Stimulated activated CD4-positive, alpha-beta T cell treated with anti-CD3 and anti-CD28 coated beads, Interleukin-4, amount 100 ng/mL, for 48 hours (primary cell): ENCODE measurements around the gene MLLT1.

ENCODE experiments used
- DNase-seq, 2 donors: peaks; one replicate each; pipeline ENCODE4 v3.0.0-alpha.2; 2020; ENCODE audit warnings: low read depth in 2 of 2

Gene MLLT1

DNA sequence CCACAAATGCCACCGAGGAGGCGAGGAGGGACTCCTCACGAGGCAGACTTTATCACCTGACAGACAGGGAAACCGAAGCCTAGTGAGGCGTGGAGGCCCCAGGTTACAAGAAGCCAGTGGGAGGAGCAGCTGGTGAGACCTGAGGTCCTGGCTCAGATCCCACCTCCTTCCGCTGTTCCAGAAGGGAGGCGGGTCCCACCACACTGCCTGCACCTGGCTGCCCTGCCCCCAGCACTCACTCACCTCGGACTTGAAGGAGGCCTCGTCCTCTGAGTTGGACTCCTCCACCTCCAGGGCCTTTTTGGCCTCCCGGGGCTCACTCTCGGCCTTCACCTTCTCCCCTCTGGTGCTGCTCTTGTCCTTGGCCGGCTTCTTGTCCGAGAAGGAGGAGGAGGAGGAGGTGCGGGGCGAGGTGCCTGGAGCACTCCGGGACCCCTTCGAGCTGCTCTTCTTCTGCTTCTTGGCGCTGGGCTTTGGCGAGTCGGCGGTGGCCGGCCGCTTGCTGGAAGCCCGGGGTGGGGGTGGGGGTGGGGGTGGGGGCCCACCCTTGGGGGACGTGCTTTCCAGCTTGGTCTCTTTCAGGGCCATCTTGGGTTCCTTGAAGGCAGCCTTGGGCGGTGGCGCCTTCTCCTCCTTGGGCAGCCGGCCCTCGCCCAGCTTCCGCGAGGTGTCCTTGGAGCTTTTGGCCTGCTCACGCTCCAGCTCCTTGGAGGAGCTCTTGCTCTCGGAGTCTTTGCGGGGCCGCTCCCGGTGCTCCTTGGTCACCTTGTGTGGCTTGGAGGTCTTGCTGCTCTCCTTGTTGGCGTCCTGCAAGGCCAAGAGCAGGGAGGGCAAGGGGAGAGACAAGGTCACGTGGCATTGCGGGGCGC, 57.7 kb downstream of the MLLT1 start:
- no peak for DNase-seq

DNA sequence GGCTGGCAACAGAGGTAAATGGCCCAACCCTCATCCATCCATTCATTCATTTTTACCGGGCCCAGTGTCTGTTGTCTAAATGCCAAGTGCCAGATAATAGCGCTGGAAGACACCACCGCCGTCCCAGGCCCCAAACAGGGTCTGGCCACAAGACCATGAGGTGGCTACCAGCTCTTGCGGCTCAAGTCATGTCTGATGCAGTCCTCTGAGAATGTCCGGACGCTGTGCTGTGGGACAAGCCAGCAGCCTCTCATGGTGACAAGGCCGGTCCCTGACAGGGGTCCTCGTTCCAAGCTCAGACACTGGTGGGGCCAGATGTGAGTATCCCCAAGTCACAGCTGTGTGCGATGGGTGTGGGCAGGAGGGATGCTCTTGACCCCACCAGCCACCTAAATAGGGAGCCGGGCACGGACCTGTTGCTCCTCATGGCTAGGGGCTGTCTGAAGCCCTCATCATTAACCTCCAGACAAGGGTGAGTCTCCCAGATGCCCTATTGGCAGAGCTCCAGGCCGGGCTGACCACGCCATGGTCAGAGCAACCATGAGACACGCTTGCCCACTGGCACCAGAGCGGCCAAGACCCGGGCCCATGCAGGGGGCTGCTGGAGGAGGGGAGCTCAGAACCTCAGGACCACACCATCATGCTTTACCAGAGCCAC, 58.4 kb downstream of the MLLT1 start:
- DNase-seq, result no peak

DNA sequence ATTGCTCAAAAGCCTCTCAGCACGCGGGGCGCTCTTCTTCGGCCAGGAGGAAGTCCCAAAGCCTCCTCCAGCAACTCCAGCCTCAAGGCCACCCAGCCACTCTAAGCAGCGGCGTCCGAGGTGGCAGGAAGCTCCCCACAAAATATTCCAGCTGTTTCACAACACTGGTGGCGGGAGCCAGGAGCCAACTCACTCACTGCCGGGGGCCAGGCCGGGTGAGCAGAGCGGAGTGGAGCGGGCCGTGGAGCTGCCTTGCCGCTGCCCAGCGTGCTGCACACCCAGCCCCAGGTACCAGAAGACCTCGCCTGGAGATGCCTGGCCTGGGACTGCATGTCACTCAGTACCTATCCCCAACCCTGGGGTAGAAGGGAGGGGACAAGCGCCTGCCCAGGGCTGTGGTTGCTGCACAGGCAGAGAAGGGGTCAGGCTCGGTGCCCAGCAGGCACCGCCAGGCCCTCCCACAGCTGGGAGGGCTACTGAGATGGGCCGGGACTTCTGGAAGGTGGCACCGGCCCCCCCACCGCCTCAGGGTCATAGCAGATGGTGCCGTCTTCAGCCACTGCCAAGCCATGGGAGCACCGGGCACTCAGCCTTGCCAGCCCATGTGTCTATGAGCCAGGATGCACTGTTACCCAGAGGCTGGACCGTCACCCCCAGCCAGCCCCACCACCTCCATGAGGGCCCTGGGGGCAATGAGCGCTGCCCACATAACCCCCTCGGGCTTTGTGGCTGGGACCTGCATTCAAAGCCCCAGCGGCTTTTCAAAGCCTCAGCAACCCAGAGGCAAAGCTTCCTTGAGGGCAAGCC, 59.2 kb downstream of the MLLT1 start:
- DNase-seq, result no peak

DNA sequence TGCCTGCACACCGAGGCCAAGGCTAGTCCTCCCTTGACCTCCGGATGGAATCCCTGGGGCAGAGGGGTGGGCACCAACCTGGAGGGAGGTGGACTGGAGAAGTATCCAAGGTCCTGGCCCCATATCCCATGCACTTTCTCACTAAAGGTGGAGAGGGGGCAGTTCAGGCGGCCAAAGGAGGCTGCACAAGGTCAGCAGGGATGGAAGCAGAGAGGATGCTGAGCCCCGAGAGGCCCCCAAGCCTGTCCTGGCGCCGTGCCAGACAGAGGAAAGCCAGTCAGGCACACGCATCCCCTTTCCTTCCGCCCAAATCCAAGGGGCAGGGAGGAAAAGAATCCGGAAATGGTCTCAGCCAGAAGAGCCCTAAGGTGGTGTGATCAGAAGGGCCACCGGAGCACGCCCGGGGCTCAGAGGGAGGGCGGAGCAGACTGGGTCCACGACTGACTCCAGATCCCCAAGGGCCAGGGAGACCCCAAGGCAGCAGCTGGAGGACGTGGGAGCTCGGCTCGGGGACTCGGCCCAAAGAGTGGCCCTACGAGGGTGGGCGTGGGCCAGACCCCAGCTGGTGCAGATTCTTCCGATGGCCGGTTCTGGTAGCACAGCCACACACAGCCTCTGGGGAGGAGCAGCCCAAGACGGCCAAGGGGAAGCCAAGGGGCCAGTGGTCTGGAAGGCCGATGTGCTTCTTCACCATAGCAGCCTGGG, 60.0 kb downstream of the MLLT1 start:
- DNase-seq, result no peak

DNA sequence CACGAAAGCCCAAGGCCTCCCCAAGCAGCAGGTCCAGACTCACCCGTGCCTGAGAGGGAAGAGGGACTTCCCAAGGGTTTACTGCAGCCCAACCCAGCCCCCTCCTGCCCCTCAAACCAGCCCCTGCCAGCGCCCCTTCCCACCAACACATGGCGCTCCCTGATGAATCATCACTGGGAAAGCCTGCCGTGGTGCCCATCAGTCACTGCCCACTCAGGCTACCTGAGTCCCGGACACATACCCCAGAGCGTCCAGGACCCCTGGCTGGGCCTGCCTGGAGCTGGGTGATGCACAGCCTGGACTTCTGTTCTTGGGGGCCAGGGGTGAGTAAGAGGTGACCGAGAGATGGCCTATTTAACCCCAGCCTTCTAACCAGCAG, 60.6 kb downstream of the MLLT1 start:
- DNase-seq, result no peak

DNA sequence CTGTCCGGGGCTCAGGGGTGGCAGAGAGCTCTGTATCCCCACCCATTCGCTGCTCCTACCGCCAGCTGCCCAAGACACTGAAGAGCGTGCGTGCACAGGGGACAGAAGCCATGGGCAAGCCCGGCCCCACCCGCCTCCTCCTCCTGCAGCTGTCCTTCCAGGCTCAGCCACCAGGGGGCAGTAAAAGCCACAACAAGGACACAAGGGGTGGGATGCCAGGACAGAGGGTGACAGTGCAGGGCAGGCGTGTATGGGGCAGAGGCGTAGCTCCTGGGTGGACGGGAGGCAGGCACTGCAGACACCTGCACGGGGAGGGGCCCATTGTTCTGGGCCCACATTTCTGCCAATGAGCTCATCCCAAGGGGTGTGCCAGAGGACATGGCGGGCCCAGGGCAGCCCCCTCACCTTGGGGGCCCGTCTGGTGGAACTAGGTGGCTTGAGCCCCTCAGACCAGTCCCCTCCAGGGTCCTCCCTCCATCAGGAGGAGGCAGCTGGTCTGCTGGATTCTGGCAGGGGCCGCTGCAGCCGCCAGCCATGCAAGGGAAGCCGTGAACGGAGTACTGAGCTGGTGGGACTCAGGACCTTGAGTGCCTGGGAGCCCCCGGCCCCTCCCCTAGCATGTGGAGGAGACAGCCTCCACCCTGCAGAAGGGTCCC, 61.2 kb downstream of the MLLT1 start:
- peak; percentile 71 to 90 for DNase-seq

DNA sequence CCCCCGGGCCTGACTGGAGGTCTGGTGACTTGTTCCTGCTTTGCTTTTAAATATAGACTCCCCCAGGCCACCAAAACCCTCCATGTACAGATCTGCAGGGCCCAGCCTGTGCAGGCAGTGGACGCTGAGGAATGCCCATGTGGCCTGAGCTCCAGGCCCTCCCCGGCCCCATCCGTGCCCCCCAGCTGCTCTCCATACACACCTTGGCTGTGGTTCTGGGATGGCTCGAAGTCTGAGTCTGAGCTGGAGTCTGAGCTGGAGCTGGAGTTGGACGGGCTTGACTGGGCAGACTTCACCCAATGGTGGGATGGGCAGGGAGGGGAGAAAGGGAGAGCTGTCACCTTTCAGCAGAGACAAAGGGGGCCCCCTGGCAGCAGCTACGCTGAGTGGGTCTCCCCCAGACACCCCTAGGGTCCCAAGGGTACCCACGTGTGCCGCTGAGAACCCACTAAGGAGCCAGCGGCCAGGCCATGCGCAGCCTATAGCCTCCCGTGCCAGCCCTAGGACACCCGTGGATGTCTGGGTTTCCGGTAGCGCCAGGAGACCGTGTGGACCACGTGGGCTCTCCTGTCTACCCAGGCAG, 61.9 kb downstream of the MLLT1 start:
- no peak for DNase-seq

DNA sequence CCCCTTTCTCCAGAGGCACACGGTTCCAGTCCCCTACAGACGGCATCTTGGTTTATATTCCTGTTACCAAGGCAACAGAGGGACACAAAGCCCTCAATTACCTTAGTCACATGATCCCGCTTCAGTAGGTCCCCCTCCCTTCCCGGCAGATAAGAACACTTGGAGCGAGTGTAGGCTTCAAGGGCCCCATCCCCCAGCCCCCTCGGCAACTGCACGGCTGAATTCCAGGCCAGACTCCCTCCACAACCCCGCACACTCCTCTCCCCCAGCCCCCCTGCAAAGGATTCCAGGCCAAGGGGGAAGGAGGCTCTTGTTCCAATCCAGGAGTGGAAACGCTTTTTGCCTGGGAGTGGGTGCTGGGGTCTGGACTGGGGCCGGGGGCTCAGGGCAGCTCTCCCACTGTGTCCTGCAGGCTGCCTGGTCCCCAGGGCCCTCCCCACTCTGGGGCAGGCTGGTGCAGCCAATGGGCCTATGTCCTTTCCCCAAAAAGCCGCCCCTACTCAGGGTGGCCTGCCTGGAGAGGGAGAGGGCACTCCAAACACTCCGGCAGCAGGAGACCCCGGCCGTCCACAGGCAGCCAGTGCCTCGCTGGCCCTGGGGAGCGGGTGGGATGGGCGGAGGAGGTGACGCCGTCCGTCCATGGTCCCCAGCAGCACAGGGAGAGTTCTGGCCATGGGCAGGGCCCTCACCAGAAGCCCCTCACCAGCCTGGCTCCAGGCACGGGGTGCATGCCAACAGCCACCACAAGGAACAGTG, 62.6 kb downstream of the MLLT1 start:
- no peak for DNase-seq

DNA sequence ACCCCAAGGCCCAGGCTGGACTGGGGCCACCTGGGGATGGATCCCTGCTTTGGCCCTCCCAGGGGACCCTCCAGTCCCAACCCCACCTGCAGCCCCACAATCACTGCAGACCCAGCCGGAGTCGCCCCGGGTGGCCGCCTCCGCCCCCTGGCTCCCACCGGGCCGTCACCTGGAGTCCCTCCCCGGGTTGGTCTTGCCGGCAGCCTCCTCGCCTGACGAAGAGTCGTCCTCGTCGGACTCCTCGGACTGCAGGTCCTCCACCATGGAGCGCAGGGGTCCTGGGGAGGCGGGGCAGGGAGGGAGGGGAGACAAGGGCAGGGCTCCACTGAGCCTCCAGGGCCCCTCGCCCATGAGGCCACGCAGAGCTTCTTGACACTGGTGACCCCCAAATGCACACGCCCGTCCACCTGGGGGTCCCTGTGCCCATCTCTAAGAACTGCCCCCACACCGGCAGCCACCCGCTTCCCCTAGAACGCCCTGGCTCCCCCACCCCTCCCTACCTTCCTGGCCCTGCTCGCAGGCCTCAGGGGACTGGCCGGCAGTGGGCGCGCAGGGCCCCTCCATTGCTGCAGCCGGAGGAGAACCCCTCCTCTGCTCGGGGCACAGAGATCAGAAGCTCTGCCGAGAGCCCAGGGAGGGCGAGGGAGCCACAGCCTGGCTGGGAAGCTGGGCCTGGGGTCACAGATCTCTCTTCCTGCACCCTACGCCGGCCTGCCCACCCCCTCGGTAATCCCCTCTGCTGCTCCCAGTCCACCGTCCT, 63.4 kb downstream of the MLLT1 start:
- no peak for DNase-seq

DNA sequence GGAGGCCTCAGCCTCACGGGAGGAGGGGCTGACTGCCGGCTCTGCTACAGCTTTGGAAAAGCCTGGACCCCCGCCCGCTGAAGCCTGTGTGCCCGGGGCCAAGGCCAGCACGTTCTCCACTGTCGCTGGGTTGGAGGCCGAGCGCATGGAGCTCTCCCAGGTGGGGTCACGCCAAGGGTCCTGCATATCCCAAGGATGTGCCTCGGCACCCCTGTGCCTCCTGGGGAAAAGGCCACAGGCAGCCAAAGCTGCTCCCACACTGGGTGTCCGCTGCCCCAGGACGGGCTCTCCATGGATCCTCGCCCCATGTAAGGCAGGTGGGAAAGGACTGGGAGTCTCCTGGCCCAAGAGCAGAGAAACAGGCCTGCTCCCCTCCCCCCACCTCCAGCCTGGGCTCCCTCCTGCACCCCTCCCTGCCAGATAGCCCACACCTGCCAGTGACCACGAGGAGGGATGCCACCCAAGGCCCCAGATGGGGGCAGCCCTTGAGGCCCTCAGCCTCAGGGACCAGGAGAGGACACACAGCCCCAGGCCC, 64.0 kb downstream of the MLLT1 start:
- no peak for DNase-seq

DNA sequence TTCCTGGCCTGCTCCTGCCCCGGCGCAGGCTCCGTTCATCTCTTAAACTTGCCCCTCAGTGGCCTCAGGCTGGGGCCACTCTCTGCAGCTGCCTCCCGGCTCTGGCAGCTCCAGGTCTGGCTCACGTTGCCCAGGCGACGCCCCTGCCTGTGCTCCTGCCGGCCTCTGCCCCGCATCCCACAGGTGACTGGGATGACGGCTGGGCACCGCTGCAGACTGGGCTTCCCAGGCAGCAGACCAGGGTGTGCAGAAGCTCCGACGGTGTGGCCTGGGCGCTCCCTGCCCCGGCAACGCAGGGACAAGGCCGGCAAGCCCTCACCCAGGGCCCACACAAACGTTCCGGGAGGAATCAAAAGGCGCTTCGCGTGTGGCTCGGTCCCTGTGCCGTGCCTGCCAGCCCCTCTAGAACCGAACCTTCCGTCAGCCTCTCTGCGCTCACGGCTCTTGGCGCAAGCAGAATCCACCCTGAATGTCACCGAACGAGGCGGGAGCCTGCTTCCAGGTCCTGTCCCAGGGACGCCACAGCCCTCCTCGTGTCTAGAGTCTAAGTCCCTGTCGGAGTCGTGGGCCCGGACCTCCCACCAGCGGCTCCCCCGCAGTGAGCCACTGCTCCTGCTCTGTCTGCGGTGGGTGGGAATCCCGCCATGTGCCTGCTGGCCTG, 64.8 kb downstream of the MLLT1 start:
- no peak for DNase-seq

DNA sequence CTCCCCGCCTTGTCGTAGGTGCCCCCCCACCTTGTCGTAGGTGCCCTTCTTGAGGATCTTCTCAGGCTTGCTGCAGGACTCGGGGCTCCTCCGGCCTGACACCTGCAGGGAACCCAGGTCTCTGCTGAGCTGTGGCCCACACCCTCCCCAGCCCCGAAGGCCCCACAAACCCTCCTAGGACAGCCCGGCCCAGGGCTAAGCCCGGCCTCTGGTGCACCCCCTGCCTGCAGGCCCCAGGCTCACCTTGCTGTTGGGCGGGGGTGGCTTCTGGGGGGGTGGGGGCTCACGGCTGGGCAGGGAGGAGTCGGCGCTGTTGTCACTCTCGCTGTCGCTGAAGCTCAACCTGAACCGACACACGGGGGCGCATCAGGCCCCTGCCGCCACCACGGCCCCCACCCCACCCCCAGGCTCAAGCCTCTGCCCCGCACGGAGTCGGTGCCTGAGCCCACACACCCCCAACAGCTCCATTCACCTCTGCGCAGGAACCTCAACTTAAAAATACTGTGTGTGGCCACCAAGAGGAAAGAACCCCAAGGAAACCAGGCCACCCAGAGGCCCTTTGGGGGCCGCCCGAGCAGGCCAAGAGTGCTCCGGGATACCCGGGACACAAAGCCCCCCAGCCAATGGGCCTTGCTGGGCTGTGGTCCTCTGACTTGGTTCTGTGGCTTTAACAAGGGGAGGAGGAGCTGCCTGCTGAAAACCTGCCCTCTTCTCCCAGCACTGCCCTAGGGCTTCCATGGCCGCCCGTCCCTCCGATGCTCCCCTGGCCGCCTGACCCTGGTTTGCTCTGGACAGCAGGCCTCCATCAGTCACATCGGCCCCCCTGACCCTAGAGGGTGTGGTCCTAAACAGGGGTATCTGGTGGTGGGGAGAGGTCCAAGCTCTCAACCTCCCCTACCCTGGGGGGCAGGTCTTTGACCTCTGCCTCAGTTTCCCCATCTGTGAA, 65.8 kb downstream of the MLLT1 start:
- DNase-seq, result no peak

DNA sequence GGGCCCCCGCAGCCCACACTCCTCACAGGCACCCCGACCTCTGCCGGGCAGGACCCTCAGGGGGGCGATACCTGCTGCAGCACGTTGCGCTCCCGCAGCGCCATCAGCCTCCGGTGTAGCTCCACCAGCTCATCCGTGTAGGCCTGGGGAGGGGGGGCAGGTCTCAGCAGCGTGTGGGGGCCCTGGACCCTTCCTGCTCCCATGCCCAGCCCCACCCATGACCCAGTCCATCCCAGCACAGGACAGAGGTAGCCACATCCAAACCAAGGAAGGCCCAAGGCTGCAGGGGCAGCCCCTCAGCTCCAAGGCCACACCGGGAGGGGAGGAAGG, 66.5 kb downstream of the MLLT1 start:
- no peak for DNase-seq

DNA sequence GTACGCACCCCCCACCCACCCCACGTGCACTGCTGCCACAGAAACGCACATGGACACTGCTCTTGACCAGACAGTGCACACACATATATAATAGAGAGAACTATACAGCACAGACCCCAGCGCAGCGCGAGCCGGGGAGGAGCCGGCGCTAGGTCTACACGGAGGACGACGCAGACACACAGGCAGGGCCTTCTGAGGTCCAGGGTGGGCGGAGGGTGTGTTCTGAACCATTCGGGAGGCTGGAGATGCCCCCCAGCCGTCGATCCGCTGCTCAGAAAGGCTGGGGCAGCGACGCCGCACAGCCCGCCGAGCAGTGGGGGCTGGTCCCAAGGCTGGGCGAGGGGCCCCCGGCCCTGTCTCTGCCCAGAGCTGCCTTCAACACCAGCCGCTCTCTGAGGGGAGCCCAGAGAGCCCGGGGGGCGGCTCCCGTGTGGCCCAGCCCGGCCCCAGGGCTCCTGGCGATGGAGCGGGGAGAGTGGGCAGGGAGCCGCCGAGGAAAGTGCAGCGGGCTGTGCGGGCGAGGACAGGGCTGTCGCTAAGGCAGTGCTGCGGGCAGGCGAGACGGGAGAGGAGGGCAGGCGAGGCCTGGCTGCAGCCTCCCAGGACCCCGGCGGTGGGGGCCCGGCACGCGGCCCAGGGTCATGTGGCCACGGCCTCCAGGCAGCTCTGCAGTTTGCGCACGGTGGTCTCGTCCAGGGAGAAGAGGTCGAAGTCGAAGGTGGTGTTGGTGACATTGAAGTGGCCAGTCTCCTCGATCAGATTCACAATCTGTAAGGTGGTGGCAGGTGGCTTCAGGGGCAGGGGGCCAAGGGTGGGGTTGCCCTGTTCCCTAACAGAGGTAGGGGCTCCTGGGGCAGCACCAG, 67.1 kb downstream of the MLLT1 start:
- no peak for DNase-seq

DNA sequence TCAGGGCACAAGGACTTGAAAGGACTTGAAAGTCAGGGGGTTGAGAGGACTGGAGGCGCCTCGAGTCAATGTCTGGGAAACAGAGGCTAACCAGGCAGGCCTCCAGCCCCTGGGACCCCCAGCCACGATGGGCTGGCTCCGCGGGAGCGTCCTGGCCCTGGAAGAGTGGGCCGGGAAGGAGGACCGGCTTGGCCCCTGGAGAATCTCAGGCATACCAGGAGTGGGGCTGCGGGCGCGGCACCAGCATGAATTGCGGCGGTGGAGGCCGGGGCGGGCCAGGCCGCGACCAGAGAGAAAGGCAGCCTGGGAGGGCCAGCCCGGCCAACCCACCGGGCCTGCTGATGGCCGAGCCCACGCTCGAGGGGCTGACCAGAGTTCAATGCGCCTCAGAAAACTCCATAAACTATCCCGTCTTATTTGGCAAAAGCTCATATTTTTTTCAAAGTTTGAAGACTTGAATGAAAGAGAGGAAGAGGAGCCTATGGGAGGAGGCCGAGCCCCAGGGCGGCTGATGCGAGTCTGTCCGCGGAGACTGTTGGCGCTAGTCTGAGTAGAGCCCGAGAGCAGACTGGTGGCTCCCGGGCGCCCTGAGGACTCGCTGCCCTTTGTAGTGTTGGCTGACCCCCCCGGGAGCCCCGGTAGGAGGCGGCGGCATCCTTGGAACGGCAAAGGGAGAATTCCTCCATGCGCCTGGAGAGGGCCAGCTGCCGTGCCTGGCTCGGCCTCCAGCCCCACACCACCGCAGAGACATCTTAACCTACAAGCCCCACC, 68.0 kb downstream of the MLLT1 start:
- DNase-seq, result no peak
